Raji (cell line): ENCODE data around the gene SDC3.

Experiments
- POLR2A ChIP-seq: IDR thresholded peaks from 2 replicates; pipeline ENCODE4 v1.6.1; 2011; ENCODE audit warnings: low read depth, low read length, control low read depth; ENCODE audit not compliant: insufficient read depth

SDC3 gene

GRCh38 chr1:30879126-30879786 is 29.3 kb downstream of the SDC3 start:
- no peak for TF ChIP-seq POLR2A

- no peak for TF ChIP-seq POLR2A
Observed at GRCh38 chr1:30878559-30878958, 30.0 kb downstream of the SDC3 start.

GRCh38 chr1:30878016-30878415 is 30.5 kb downstream of the SDC3 start:
- no peak for TF ChIP-seq POLR2A

- TF ChIP-seq POLR2A, result no peak
Observed at GRCh38 chr1:30877205-30877912, 31.2 kb downstream of the SDC3 start.

- TF ChIP-seq POLR2A, result no peak
Observed at GRCh38 chr1:30876451-30877204, 31.9 kb downstream of the SDC3 start.

- no peak for TF ChIP-seq POLR2A
Observed at GRCh38 chr1:30875916-30876315, 32.6 kb downstream of the SDC3 start.

- no peak for TF ChIP-seq POLR2A
Observed at GRCh38 chr1:30875197-30875596, 33.4 kb downstream of the SDC3 start.

- no peak for TF ChIP-seq POLR2A
Observed at GRCh38 chr1:30874176-30874575, 34.4 kb downstream of the SDC3 start.

- TF ChIP-seq POLR2A, result no peak
Observed at GRCh38 chr1:30872948-30873263, 35.7 kb downstream of the SDC3 start.

GRCh38 chr1:30872033-30872947 is 36.3 kb downstream of the SDC3 start:
- no peak for TF ChIP-seq POLR2A

- TF ChIP-seq POLR2A, result no peak
Observed at GRCh38 chr1:30871276-30871871, 37.2 kb downstream of the SDC3 start.

- no peak for TF ChIP-seq POLR2A
Observed at GRCh38 chr1:30870656-30871055, 37.9 kb downstream of the SDC3 start.

- TF ChIP-seq POLR2A, result no peak
Observed at GRCh38 chr1:30870035-30870434, 38.5 kb downstream of the SDC3 start.

GRCh38 chr1:30868833-30869435 is 39.6 kb downstream of the SDC3 start:
- TF ChIP-seq POLR2A, result no peak
